Mucosa of rectum (tissue), 2 donors: ENCODE results near the gene KCNIP2.

Source experiments
- H3K27ac ChIP-seq, 2 donors: one replicate each; pipeline ENCODE4 v1.7.0; 2013; ENCODE audit warnings: inconsistent platforms in 2 of 2, low read depth in 2 of 2, low read length in 2 of 2
- H3K27me3 ChIP-seq, 2 donors: one replicate each; pipeline ENCODE4 v1.7.0; 2013; ENCODE audit warnings: low read length in 2 of 2; ENCODE audit not compliant: control insufficient read depth in 2 of 2, insufficient read depth in 2 of 2
- H3K36me3 ChIP-seq, 2 donors: one replicate each; pipeline ENCODE4 v1.7.0; 2013; ENCODE audit warnings: low read length in 2 of 2; ENCODE audit not compliant: control insufficient read depth in 2 of 2, insufficient read depth in 2 of 2
- H3K4me1 ChIP-seq, 2 donors: one replicate each; pipeline ENCODE4 v1.7.0; 2013; ENCODE audit warnings: low read length in 2 of 2, mild to moderate bottlenecking in 1 of 2; ENCODE audit not compliant: control insufficient read depth in 2 of 2, insufficient read depth in 2 of 2
- H3K4me3 ChIP-seq, 2 donors: one replicate each; pipeline ENCODE4 v1.7.0; 2013; ENCODE audit warnings: low read length in 2 of 2
- H3K9ac ChIP-seq, 2 donors: one replicate each; pipeline ENCODE4 v1.7.0; 2013; ENCODE audit warnings: low read length in 2 of 2, low read depth in 1 of 2, mild to moderate bottlenecking in 1 of 2
- H3K9me3 ChIP-seq, 2 donors: one replicate each; pipeline ENCODE4 v1.7.0; 2013; ENCODE audit warnings: low read length in 2 of 2; ENCODE audit not compliant: control insufficient read depth in 2 of 2
- donor health status: healthy.
- donor health status: Normal muscosa, but diverticular disease.

KCNIP2 gene

DNA sequence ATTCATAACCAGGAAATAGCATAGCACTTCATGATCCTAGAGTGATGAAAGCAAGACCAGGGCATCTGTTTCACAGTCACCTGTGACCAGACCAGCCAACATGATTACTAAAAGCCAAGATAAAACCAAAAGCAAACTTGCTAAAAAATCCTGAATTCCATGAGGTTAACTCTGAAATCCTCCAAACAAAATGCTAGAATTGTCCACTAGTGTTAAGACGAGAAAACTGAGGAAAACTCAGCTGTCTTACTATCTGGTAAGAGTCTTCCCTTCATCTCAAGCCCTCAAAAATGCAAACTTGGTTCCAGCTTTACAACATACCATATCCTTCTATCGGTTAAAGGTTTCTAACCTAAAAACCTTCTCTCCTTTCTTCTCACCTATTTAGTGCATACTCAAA is 59.0 kb downstream of the KCNIP2 start:
- H3K4me1 ChIP-seq = peaks cover 22 to 27% of the 10 kb centered on the region in 2 donors
- peaks cover 21 to 33% of the 10 kb centered on the region in 2 donors for H3K36me3 ChIP-seq
- H3K27me3 ChIP-seq = no peaks in the 10 kb centered on the region
- H3K4me3 ChIP-seq = no peak overlapping the region
- H3K9me3 ChIP-seq = no peaks in the 10 kb centered on the region
- no peak overlapping the region for H3K9ac ChIP-seq
- H3K27ac ChIP-seq = no peak overlapping the region

DNA sequence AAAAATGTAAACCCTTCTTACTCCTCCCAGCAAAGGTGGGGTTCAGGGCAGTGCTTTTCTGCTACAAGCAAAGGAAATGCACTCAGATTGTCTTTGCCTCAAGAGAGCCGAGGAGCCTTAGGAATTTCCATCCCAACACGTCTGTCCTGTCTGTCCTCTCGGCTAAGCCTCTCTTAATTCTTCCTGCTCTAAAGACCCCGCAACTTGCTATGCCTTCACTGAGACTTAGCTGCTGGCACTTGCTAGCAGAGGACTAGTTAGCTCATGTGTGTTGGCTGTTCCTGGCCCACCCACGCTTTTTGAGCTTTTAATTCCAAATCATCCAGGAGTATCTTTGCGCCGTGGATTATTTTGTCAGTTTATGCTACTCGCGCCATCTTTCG is 59.9 kb downstream of the KCNIP2 start:
- no peaks in the 10 kb centered on the region for H3K9me3 ChIP-seq

DNA sequence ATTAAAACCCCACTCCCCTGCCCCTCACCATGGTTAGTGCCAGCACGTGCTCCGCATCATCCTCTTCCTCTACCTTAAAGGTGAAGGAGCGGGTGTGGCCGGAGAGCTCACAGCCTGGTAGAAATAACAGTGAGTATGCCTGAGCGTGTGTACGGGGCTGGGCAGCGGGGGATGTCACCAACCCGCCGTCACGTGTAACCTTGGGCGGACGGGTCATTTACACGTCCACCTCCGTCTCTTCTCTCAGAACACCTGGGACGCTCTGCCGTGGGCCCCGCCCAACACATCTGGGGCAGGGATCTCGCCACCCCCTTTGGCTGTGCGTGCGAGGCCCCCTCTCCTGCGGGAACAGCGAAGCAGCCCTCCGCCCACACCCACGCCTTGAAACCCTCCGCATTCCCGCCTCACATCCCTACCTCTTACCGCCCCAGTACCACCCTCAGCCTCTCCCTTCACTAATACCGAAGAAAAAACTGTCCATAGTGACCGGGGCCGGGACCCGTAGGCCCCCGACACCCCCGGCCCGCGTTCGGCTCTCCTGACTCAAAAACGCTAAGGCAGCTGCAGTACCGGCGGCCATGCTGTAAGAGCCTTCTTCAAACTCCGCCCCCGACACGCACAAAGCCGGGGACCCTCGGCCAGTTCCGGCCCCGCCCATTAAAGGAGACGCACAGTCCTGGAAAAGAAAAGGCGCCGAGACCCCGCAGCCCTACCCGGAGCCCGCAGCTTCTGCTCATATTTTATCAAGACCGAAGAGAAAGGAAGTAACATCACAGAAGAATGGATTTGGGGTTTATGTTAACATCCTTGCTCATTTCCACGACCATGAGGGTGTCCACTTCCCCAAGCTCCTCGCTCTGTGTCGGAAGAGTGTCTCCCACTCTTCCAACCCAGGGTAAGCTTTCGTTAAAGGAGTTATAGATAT is 60.5 kb downstream of the KCNIP2 start, which contains the start of gene NPM3:
NPM3 (minus strand) TSS at position 636 of the 925 bp plus-strand sequence; CDS start at position 580, 56 bp downstream.
- H3K9ac ChIP-seq = peak within 1 kb of the TSS; percentile 58 to 71
- peaks cover 34 to 41% of the 10 kb centered on the region in 2 donors for H3K4me1 ChIP-seq
- peak within 1 kb of the TSS; percentile 69 to 74 for H3K4me3 ChIP-seq
- H3K27ac ChIP-seq = peak within 1 kb of the TSS in 1 of 2 donors; percentile 2
- peaks cover 16 to 26% of the 10 kb centered on the region in 2 donors for H3K36me3 ChIP-seq
- no peaks in the 10 kb centered on the region for H3K27me3 ChIP-seq
- H3K9me3 ChIP-seq = no peaks in the 10 kb centered on the region

More for the DNA sequence above, 59.9 kb downstream of the KCNIP2 start:
- H3K4me1 ChIP-seq = peaks cover 29 to 35% of the 10 kb centered on the region in 2 donors
- H3K4me3 ChIP-seq = peak overlapping the region; percentile 69 to 74
- peak overlapping the region; percentile 58 to 71 for H3K9ac ChIP-seq
- peak overlapping the region in 1 of 2 donors; percentile 2 for H3K27ac ChIP-seq
- H3K27me3 ChIP-seq = no peaks in the 10 kb centered on the region
- H3K36me3 ChIP-seq = peaks cover 16 to 29% of the 10 kb centered on the region in 2 donors

DNA sequence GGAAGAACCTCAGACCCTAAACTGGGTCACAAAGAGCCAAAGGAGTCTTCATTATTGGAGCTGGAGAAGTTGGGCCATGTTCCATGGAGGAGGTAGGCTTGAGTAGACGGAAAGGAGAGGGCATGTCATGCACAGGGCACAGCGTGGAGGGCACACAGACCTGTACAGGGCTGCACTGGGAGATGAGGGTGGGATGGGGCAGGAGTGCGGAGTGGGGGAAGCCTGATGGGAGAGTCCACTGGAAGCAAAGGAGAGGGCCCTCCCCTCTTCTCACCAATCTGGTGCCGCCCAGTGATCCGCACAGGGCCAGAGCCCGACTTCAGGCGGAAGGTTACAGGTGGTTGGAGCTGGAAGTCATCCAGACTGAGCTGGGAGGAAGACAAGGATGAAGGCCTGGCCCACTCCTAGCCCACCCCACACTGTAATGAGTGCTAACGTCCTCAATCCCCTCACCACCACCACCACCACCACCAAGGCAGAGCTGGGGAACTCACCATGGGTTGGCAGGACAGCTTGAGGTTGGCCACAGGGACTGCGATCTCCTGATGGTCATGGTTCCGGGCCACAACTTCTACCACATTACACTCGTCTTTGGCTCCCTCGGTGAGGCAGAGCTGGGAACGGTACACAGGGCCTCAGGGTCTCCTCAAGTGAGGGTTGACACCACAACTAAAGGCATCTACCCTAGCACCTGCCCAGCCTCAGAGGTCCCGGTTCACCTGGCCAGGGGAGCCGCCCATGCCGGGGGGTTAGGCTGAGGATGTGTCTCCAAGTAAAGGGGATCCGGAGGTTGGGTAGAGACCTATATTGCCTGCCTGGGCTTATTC is 61.4 kb downstream of the KCNIP2 start:
- H3K36me3 ChIP-seq = peaks cover 11 to 20% of the 10 kb centered on the region in 2 donors
- H3K4me1 ChIP-seq = peaks cover 36 to 48% of the 10 kb centered on the region in 2 donors
- peak overlapping the region; percentile 69 to 74 for H3K4me3 ChIP-seq
- peaks cover under 1 to 9% of the 10 kb centered on the region in 2 donors for H3K27me3 ChIP-seq
- H3K9me3 ChIP-seq = no peaks in the 10 kb centered on the region
- peak overlapping the region in 1 of 2 donors; percentile 71 for H3K9ac ChIP-seq
- no peak overlapping the region for H3K27ac ChIP-seq

DNA sequence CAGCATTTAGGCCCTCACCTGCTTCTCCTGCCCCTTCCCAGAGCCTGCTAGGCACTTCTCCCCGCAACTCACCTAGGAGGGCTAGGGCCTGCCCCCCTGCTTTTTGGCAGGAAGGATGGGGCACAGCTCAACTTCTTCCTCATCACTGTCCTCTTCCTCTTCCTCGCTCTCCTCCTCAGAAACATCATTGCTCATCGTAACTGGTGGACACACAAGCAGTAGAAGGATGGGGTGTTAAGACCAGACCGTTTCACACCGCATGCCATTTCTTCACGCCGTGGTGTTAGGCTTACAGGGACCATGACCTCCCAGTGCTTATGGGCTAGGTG is 62.0 kb downstream of the KCNIP2 start:
- peaks cover 36 to 48% of the 10 kb centered on the region in 2 donors for H3K4me1 ChIP-seq
- H3K4me3 ChIP-seq = no peak overlapping the region
- H3K27ac ChIP-seq = no peak overlapping the region
- H3K36me3 ChIP-seq = peaks cover 9 to 18% of the 10 kb centered on the region in 2 donors
- H3K27me3 ChIP-seq = peaks cover 7 to 14% of the 10 kb centered on the region in 2 donors
- H3K9me3 ChIP-seq = no peaks in the 10 kb centered on the region
- no peak overlapping the region for H3K9ac ChIP-seq

DNA sequence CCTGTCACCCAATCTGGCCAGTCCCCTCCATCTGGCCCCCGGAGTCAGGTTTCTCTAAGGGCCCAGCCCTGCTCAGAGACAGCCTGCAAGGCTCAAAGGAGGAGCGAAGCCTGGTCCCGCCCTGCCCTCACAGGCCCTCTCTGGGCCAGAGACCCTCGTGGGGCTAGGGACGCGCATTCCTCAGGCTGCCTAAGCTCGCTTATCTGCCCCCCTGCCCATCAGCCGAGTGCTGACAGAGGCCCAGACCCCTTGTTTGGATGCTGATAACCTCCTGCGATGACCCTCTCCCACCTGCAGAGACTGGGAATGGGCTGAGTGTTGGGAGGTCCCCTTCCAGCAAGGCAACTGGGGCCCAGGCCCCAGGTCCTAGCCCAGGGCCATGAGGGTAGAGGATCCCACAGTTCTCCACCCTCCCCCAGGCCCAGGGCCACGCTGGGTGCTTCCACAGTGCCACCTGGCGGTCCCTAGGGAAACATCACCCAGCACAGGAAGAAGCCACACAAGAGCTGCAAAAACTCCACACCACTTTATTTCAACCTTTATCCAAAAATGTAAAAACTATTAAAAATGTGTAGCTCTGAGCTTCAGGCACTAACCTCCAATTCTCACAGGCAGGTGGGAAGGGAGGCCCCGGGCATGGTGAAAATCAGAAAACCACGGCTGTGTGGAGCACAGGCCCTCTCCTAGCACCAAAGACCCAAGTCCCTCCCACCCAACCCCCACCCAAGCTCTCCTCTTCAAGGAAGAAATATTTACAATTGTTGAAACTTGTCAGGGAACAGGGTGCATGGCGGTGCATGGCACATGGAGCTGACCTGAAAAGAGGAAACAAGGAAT is 62.6 kb downstream of the KCNIP2 start:
- Histone ChIP-seq H3K4me3 (no peak overlapping the region), H3K27ac (no peak overlapping the region), H3K36me3 (peaks cover 6 to 14% of the 10 kb centered on the region in 2 donors), H3K4me1 (peaks cover 36 to 48% of the 10 kb centered on the region in 2 donors), H3K9ac (no peak overlapping the region), H3K27me3 (peaks cover 7 to 14% of the 10 kb centered on the region in 2 donors), H3K9me3 (no peaks in the 10 kb centered on the region)

DNA sequence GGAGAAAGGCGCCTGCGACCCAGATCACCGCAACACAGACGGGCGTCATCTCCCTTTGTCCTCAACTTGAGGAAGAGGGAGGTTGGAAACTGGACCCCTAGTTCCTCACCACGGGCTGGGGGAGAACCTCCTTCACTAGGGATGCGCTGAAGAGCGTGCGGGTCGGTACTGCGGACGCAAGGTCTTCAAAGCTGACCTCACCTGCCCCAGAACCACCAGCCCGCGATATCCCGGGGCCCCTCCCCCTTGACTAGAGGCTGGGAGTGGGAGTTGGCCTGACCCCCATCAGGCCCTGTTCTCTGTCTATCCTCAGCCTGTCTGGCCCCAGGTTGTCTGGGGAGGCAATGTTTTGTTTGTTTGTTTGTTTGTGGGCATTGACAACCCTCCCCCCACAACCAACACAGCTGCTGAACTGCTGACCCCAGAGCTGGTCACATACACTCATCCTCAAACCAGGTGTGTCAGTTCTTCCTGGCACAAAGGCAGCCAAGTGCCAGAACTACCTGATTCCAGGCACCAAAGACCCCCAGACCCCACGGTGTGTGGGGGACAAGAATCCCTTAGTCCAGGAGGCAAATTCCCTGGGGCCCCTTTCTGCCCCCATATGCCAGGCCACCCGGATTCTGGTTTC is 63.3 kb downstream of the KCNIP2 start:
- peaks cover 9 to 16% of the 10 kb centered on the region in 2 donors for H3K27me3 ChIP-seq
- peaks cover 0 to 7% of the 10 kb centered on the region in 2 donors for H3K36me3 ChIP-seq
- H3K27ac ChIP-seq = no peak overlapping the region
- H3K4me1 ChIP-seq = peaks cover 36 to 50% of the 10 kb centered on the region in 2 donors
- H3K4me3 ChIP-seq = peak overlapping the region; percentile 71 to 76
- H3K9me3 ChIP-seq = no peaks in the 10 kb centered on the region
- peak overlapping the region; percentile 14 to 29 for H3K9ac ChIP-seq

DNA sequence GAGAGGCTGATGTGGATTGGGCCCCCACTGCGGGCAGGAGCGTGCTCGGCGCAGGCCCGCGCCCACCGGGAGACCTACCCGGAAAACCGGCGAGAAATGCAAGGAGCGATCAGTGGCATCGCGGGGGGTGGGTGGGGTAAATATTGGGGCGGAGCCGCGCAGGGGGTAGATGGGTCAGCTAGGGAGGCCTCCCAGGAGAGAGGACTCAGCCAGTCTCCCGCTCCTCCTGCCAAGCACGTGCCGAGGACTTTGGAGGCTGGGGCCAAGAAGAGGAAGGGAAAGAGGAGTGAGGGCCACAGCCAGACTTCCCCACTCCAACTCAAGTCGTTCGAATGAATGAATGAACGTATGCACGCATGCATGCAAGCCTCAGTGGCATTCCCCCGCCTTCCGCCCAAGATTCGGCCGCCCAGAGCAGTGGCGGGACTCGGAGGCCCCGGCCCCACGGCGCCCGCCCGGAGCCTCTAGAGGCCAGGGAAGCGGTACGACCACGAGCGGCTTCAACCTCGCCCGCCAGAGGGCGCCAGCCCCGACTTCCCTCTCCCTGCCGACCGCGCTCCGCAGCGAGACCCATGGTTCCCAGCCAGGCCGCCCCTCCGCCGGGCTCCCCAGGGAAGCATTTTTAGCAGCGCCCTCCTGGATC is 63.9 kb downstream of the KCNIP2 start:
- Histone ChIP-seq H3K4me3 (peak overlapping the region; percentile 71 to 76), H3K27me3 (peaks cover 16 to 22% of the 10 kb centered on the region in 2 donors), H3K36me3 (peaks cover 0 to 1% of the 10 kb centered on the region in 2 donors), H3K9me3 (no peaks in the 10 kb centered on the region), H3K9ac (peak overlapping the region; percentile 14 to 29), H3K4me1 (peaks cover 36 to 56% of the 10 kb centered on the region in 2 donors), H3K27ac (no peak overlapping the region)
